Transverse colon (tissue), 4 donors: ENCODE results near the gene NUBP1. TPM values are rescaled to one million over a fixed set of nuclear protein-coding genes. Genes with fewer than 3 reads are reported as not detected.

Experiments
- DNase-seq: peaks from one replicate; pipeline ENCODE4 v3.0.0-alpha.2; 2019
- H3K27ac ChIP-seq, 4 donors: fragments of 200-600 bp; sonication (generic); 2 replicates each; pipeline ENCODE4 v1.5.1; 2016 to 2018; ENCODE audit warnings: inconsistent platforms in 4 of 4
- H3K27me3 ChIP-seq: fragments of 200-600 bp; sonication (generic); 2 replicates; pipeline ENCODE4 v1.5.1; 2017; ENCODE audit warnings: inconsistent platforms
- H3K36me3 ChIP-seq, 4 donors: fragments of 200-600 bp; sonication (generic); 2 replicates each; pipeline ENCODE4 v1.5.1; 2017 to 2019; ENCODE audit warnings: inconsistent platforms in 4 of 4
- H3K4me1 ChIP-seq, 4 donors: fragments of 200-600 bp; sonication (generic); 2 replicates each; pipeline ENCODE4 v1.5.1; 2017 to 2020; ENCODE audit warnings: inconsistent platforms in 4 of 4
- H3K4me3 ChIP-seq, 4 donors: fragments of 200-600 bp; sonication (generic); 1 replicate in 1 of 4; 2 replicates in 3 of 4; pipeline versions ENCODE4 v1.5.1 to v1.6.1; 2017 to 2019; ENCODE audit warnings: inconsistent platforms in 4 of 4
- H3K9me3 ChIP-seq, 2 donors: fragments of 200-600 bp; sonication (generic); 2 replicates each; pipeline ENCODE4 v1.5.1; 2017 to 2019; ENCODE audit warnings: inconsistent platforms in 2 of 2
- CTCF ChIP-seq, 5 experiments: fragments of 200-600 bp in 3 of 5; fragments of 450-650 bp in 2 of 5; sonication (generic) in 3 of 5; IDR thresholded peaks; 1 replicate in 2 of 5; 2 replicates in 3 of 5; pipeline ENCODE4 v1.5.1; 2016 to 2017; ENCODE audit warnings: antibody characterized with exemption in 5 of 5, inconsistent platforms in 3 of 5, mild to moderate bottlenecking in 2 of 5, moderate library complexity in 1 of 5
- EP300 ChIP-seq: sonication (generic); formaldehyde crosslinking; IDR thresholded peaks from one replicate; pipeline ENCODE4 v1.6.1; 2017; ENCODE audit warnings: antibody characterized with exemption, low read depth
- POLR2A ChIP-seq: fragments of 450-650 bp; IDR thresholded peaks from one replicate; pipeline ENCODE4 v1.6.1; 2016; ENCODE audit warnings: antibody characterized with exemption, mild to moderate bottlenecking, moderate library complexity
- POLR2AphosphoS5 ChIP-seq, 3 donors: sonication (generic); formaldehyde crosslinking; IDR thresholded peaks; one replicate each; pipeline ENCODE4 v1.6.1; 2016; ENCODE audit warnings: antibody characterized with exemption in 3 of 3
- WGBS, 2 donors: methylation state at CpG; one replicate each; pipeline ENCODE4 v1.1.5; 2018; ENCODE audit warnings: low coverage in 1 of 2; 5-methylcytosine and 5-hydroxymethylcytosine counted together
- in situ Hi-C, 4 donors: fragments of 200-750 bp; cut with MboI; loops; one replicate each; pipeline versions ENCODE4 v1.15.0 to v1.15.1; 2017; ENCODE audit warnings: low sequenced_read_pairs in 3 of 4, low pct_ligation_motif_present in 1 of 4, low pct_unique_long_range_greater_than_20kb in 1 of 4
- intact Hi-C: fragments of 100-400 bp; cut with DNase I; formaldehyde crosslinking; loops from one replicate; pipeline ENCODE4 v1.15.1; 2023; ENCODE audit warnings: low total_unique reads
- total RNA-seq, 4 donors: library from RNA; depleted of rRNA; stranded (reverse); fragments of >200 nt; gene quantifications; one replicate each; pipeline ENCODE4 v1.1.0, GENCODE V29; 2016

NUBP1 gene
- 10 to 100 TPM; 11.6 to 23.8 (median 22.5) TPM for total RNA-seq

GRCh38 chr16:10743610-10744369, at the start of gene NUBP1:
NUBP1 (plus strand) TSS chr16:10743842; CDS start chr16:10743864, 22 bp downstream.
- TF ChIP-seq CTCF (IDR thresholded peaks at IDR 0.05) (peak in 2 of 5 experiments; percentile 40 to 48), POLR2AphosphoS5 (IDR thresholded peaks at IDR 0.05) (peak; percentile 78 to 88 (median 82)), EP300 (no peak), POLR2A (peak; percentile 83)
- Histone ChIP-seq H3K4me3 (peak within 1 kb of the TSS; percentile 13 to 61 (median 52)), H3K4me1 (peaks cover 5 to 24% (median 16%) of the 10 kb centered on the region in 4 donors), H3K36me3 (peaks cover 0 to 9% (median 4%) of the 10 kb centered on the region in 4 donors), H3K27me3 (no peaks in the 10 kb centered on the region), H3K9me3 (no peaks in the 10 kb centered on the region), H3K27ac (peak within 1 kb of the TSS; percentile 88 to 98 (median 92))
- WGBS, 2 donors, result 0% methylated on average over 57 of the region's 57 CpGs; no CpG with 5 or more reads in 1 of the 2 donors
- intact Hi-C loops (loop anchor here (10.0 kb wide), 1 partner anchor 171 kb away; no protein-coding TSS in a partner anchor), in situ Hi-C loops (loop anchor here in 3 of 4 donors (10.0 to 25.0 kb wide), 4 partner anchors 181 to 1606 kb away; no protein-coding TSS in a partner anchor)
- peak; percentile 100 for DNase-seq

GRCh38 chr16:10693889-10694288, 49.8 kb upstream of the NUBP1 start:
- 81 to 88% methylated on average over 4 to 8 of the region's 8 CpGs for WGBS, 2 donors
- intact Hi-C loops, result no loop called here
- no peaks in the 10 kb centered on the region for H3K36me3 ChIP-seq

GRCh38 chr16:10694306-10694705, 49.3 kb upstream of the NUBP1 start:
- Histone ChIP-seq H3K36me3 (no peaks in the 10 kb centered on the region), H3K9me3 (no peaks in the 10 kb centered on the region), H3K27me3 (no peaks in the 10 kb centered on the region), H3K4me1 (no peaks in the 10 kb centered on the region), H3K27ac (no peak overlapping the region), H3K4me3 (no peak overlapping the region)
- 93% methylated on average over 21 of the region's 21 CpGs; no CpG with 5 or more reads in 1 of the 2 donors for WGBS, 2 donors
- intact Hi-C loops, result no loop called here
- TF ChIP-seq POLR2AphosphoS5 (IDR thresholded peaks at IDR 0.05) (no peak), POLR2A (no peak), EP300 (no peak), CTCF (IDR thresholded peaks at IDR 0.05) (no peak)
- no peak for DNase-seq
- in situ Hi-C loops, result no loop called here

More at GRCh38 chr16:10693889-10694288, 49.8 kb upstream of the NUBP1 start:
- Histone ChIP-seq H3K27ac (no peak overlapping the region), H3K9me3 (no peaks in the 10 kb centered on the region), H3K4me1 (no peaks in the 10 kb centered on the region), H3K27me3 (no peaks in the 10 kb centered on the region), H3K4me3 (no peak overlapping the region)
- in situ Hi-C loops, result no loop called here
- TF ChIP-seq POLR2AphosphoS5 (IDR thresholded peaks at IDR 0.05), result no peak
- no peak for TF ChIP-seq EP300
- TF ChIP-seq POLR2A, result no peak
- no peak for TF ChIP-seq CTCF (IDR thresholded peaks at IDR 0.05)
- DNase-seq, result no peak

- intact Hi-C loops, result no loop called here
Observed at GRCh38 chr16:10694830-10695229, 48.8 kb upstream of the NUBP1 start, which contains the start of gene TEKT5. TEKT5 (minus strand) TSS chr16:10694930; CDS start chr16:10694873, 57 bp downstream.

More at GRCh38 chr16:10694830-10695229, 48.8 kb upstream of the NUBP1 start, which contains the start of gene TEKT5:
- Histone ChIP-seq H3K4me3 (no peak within 1 kb of the TSS), H3K36me3 (no peaks in the 10 kb centered on the region), H3K27ac (no peak within 1 kb of the TSS), H3K4me1 (no peaks in the 10 kb centered on the region), H3K27me3 (no peaks in the 10 kb centered on the region), H3K9me3 (no peaks in the 10 kb centered on the region)
- in situ Hi-C loops, result no loop called here
- no peak for TF ChIP-seq EP300
- no peak for DNase-seq
- WGBS, 2 donors, result 70 to 74% methylated on average over 3 to 5 of the region's 5 CpGs
